Ascending aorta (tissue), 2 donors: ENCODE results near the gene CREBBP. TPM values are rescaled to one million over a fixed set of nuclear protein-coding genes. Genes with fewer than 3 reads are reported as not detected.

Source experiments
- DNase-seq, 2 donors: peaks; one replicate each; pipeline ENCODE4 v3.0.0-alpha.2; 2019; ENCODE audit warnings: low spot score in 2 of 2
- H3K27ac ChIP-seq, 2 donors: fragments of 200-600 bp; sonication (generic); one replicate each; pipeline ENCODE4 v1.5.1; 2016 to 2017; ENCODE audit warnings: mild to moderate bottlenecking in 1 of 2
- H3K27me3 ChIP-seq: fragments of 200-600 bp; sonication (generic); one replicate; pipeline ENCODE4 v1.5.1; 2017
- H3K36me3 ChIP-seq, 2 donors: fragments of 200-600 bp; sonication (generic); one replicate each; pipeline ENCODE4 v1.5.1; 2016
- H3K4me1 ChIP-seq, 2 donors: fragments of 200-600 bp; sonication (generic); one replicate each; pipeline ENCODE4 v1.5.1; 2016 to 2017; ENCODE audit warnings: mild to moderate bottlenecking in 1 of 2
- H3K4me3 ChIP-seq, 2 donors: fragments of 200-600 bp; sonication (generic); one replicate each; pipeline ENCODE4 v1.5.1; 2016 to 2017; ENCODE audit warnings: mild to moderate bottlenecking in 1 of 2
- H3K9me3 ChIP-seq, 2 donors: fragments of 200-600 bp; sonication (generic); one replicate each; pipeline ENCODE4 v1.5.1; 2016
- CTCF ChIP-seq, 3 experiments: fragments of 200-600 bp in 2 of 3; fragments of 450-650 bp in 1 of 3; sonication (generic) in 2 of 3; IDR thresholded peaks; one replicate each; pipeline ENCODE4 v1.5.1; 2016 to 2019; ENCODE audit warnings: antibody characterized with exemption in 3 of 3, mild to moderate bottlenecking in 1 of 3, moderate library complexity in 1 of 3
- intact Hi-C: fragments of 100-400 bp; cut with DNase I; formaldehyde crosslinking; loops from one replicate; pipeline ENCODE4 v1.15.1; 2023
- total RNA-seq: library from RNA; depleted of rRNA; stranded (reverse); fragments of >200 nt; gene quantifications from one replicate; pipeline ENCODE4 v1.1.0, GENCODE V29; 2016

CREBBP gene
- total RNA-seq, 1 donor from 2014 or later: 73.7 TPM

GRCh38 chr16:3762107-3762750, 118.3 kb downstream of the CREBBP start:
- no peaks in the 10 kb centered on the region for H3K4me1 ChIP-seq
- no peak for TF ChIP-seq CTCF (IDR thresholded peaks at IDR 0.05)
- no peak overlapping the region for H3K4me3 ChIP-seq
- no peaks in the 10 kb centered on the region for H3K9me3 ChIP-seq
- no peak overlapping the region for H3K27ac ChIP-seq
- no peaks in the 10 kb centered on the region for H3K27me3 ChIP-seq
- DNase-seq: peak in 1 of 2 donors; percentile 40
- peaks cover 59 to 79% of the 10 kb centered on the region in 2 donors for H3K36me3 ChIP-seq
- intact Hi-C loops: no loop called here

GRCh38 chr16:3761375-3762106, 119.0 kb downstream of the CREBBP start:
- Histone ChIP-seq H3K9me3 (no peaks in the 10 kb centered on the region), H3K36me3 (peaks cover 59 to 79% of the 10 kb centered on the region in 2 donors), H3K27me3 (no peaks in the 10 kb centered on the region), H3K4me3 (no peak overlapping the region), H3K27ac (no peak overlapping the region), H3K4me1 (no peaks in the 10 kb centered on the region)
- DNase-seq: peak in 1 of 2 donors; percentile 37
- no peak for TF ChIP-seq CTCF (IDR thresholded peaks at IDR 0.05)
- intact Hi-C loops: no loop called here

- Histone ChIP-seq H3K27me3 (no peaks in the 10 kb centered on the region), H3K27ac (no peak overlapping the region), H3K4me1 (no peaks in the 10 kb centered on the region), H3K4me3 (no peak overlapping the region), H3K9me3 (no peaks in the 10 kb centered on the region), H3K36me3 (peaks cover 56 to 79% of the 10 kb centered on the region in 2 donors)
- intact Hi-C loops: no loop called here
- peak in 1 of 2 donors; percentile 30 for DNase-seq
- no peak for TF ChIP-seq CTCF (IDR thresholded peaks at IDR 0.05)
These were observed 120.0 kb downstream of the CREBBP start for GRCh38 chr16:3760518-3760917.

GRCh38 chr16:3759736-3760135, 120.8 kb downstream of the CREBBP start:
- peak in 1 of 2 donors; percentile 33 for DNase-seq
- H3K27me3 ChIP-seq: no peaks in the 10 kb centered on the region
- H3K9me3 ChIP-seq: no peaks in the 10 kb centered on the region
- intact Hi-C loops: no loop called here
- H3K4me3 ChIP-seq: no peak overlapping the region
- peaks cover 0 to 6% of the 10 kb centered on the region in 2 donors for H3K4me1 ChIP-seq
- H3K27ac ChIP-seq: no peak overlapping the region
- peaks cover 54 to 78% of the 10 kb centered on the region in 2 donors for H3K36me3 ChIP-seq
- no peak for TF ChIP-seq CTCF (IDR thresholded peaks at IDR 0.05)

GRCh38 chr16:3756113-3756512, 124.4 kb downstream of the CREBBP start:
- H3K27ac ChIP-seq: no peak overlapping the region
- H3K9me3 ChIP-seq: no peaks in the 10 kb centered on the region
- no peak overlapping the region for H3K4me3 ChIP-seq
- no peaks in the 10 kb centered on the region for H3K27me3 ChIP-seq
- no peak for DNase-seq
- peaks cover 0 to 17% of the 10 kb centered on the region in 2 donors for H3K4me1 ChIP-seq
- intact Hi-C loops: no loop called here
- no peak for TF ChIP-seq CTCF (IDR thresholded peaks at IDR 0.05)
- peaks cover 39 to 59% of the 10 kb centered on the region in 2 donors for H3K36me3 ChIP-seq
